NB4 (cell line): Measurements from ENCODE around the gene C11orf87.

Source experiments
- DNase-seq: peaks from one replicate; pipeline ENCODE4 v3.0.0; 2010; ENCODE audit warnings: low read depth
- H3K4me3 ChIP-seq: one replicate; pipeline ENCODE4 v1.5.1; 2011; ENCODE audit warnings: mild to moderate bottlenecking, low read depth, low read length, moderate library complexity
- CTCF ChIP-seq: IDR thresholded peaks from one replicate; pipeline ENCODE4 v1.5.1; 2012; ENCODE audit warnings: low read depth, low read length
- MAX ChIP-seq: IDR thresholded peaks from 2 replicates; pipeline ENCODE4 v1.6.1; 2011; ENCODE audit warnings: low read depth, low read length
- MYC ChIP-seq: IDR thresholded peaks from 2 replicates; pipeline ENCODE4 v1.6.1; 2011; ENCODE audit warnings: low read depth, low read length
- POLR2A ChIP-seq: IDR thresholded peaks from 2 replicates; pipeline ENCODE4 v1.6.1; 2011; ENCODE audit warnings: mild to moderate bottlenecking; ENCODE audit not compliant: insufficient read length; ENCODE audit errors: extremely low read depth

The C11orf87 gene

GRCh38 chr11:109432105-109432504, 10.1 kb downstream of the C11orf87 start:
- no peak overlapping the region for H3K4me3 ChIP-seq
- DNase-seq = no peak
- TF ChIP-seq MAX (no peak), CTCF (no peak), POLR2A (no peak), MYC (no peak)

- no peak overlapping the region for H3K4me3 ChIP-seq
- DNase-seq = no peak
- TF ChIP-seq POLR2A (no peak), MYC (no peak), MAX (no peak)
Measured at GRCh38 chr11:109433753-109434256, 11.8 kb downstream of the C11orf87 start.

GRCh38 chr11:109435121-109435742, 13.2 kb downstream of the C11orf87 start:
- no peak overlapping the region for H3K4me3 ChIP-seq
- no peak for TF ChIP-seq MAX
- TF ChIP-seq MYC = no peak
- TF ChIP-seq CTCF = no peak
- no peak for TF ChIP-seq POLR2A
- DNase-seq = no peak

GRCh38 chr11:109439684-109440083, 17.7 kb downstream of the C11orf87 start:
- H3K4me3 ChIP-seq = no peak overlapping the region
- TF ChIP-seq MYC (no peak), CTCF (no peak), MAX (no peak), POLR2A (no peak)
- DNase-seq = no peak

GRCh38 chr11:109443052-109443451, 21.1 kb downstream of the C11orf87 start:
- TF ChIP-seq MAX (no peak), MYC (no peak), CTCF (no peak), POLR2A (no peak)
- no peak overlapping the region for H3K4me3 ChIP-seq
- DNase-seq = no peak

- TF ChIP-seq POLR2A = no peak
- TF ChIP-seq MYC = no peak
- TF ChIP-seq CTCF = no peak
- H3K4me3 ChIP-seq = no peak overlapping the region
- no peak for DNase-seq
Measured at GRCh38 chr11:109454857-109455256, 32.9 kb downstream of the C11orf87 start.
